Activated CD4-positive, CD25-positive, alpha-beta regulatory T cell treated with anti-CD3 and anti-CD28 coated beads, Interleukin-2, amount 50 U/mL, for 16 hours (primary cell): ENCODE results near the gene FXR1.
"Not testable (repeated sequence)": the region's sequence is repeated elsewhere in the genome, so short reads cannot be mapped to it uniquely, and the experiment has no call there.

Source experiments
- DNase-seq: peaks from one replicate; pipeline ENCODE4 v3.0.0-alpha.2; 2020; ENCODE audit warnings: low read depth, low spot score

The FXR1 gene

DNA sequence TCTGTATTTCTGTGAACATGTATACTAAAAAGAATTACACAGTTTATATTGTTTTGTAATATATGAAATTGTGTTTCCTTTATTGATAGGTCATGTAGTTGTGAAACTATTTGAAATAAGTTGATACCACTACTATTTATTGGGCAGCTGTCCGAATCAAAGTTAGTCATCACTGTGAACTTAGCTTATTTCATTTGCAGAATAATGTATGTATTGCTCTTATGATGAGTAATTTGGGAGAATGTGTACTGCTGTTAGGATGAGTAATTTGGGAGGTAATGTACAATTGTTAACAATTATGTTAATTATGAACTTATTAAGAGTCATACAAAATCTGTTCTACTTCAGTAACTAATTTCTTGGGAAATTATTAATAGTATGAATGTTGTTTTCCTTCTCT lies 22.2 kb downstream of the FXR1 start:
- DNase-seq: no peak

GRCh38 chr3:180940826-180941225 lies 28.4 kb downstream of the FXR1 start:
- no peak for DNase-seq

DNA sequence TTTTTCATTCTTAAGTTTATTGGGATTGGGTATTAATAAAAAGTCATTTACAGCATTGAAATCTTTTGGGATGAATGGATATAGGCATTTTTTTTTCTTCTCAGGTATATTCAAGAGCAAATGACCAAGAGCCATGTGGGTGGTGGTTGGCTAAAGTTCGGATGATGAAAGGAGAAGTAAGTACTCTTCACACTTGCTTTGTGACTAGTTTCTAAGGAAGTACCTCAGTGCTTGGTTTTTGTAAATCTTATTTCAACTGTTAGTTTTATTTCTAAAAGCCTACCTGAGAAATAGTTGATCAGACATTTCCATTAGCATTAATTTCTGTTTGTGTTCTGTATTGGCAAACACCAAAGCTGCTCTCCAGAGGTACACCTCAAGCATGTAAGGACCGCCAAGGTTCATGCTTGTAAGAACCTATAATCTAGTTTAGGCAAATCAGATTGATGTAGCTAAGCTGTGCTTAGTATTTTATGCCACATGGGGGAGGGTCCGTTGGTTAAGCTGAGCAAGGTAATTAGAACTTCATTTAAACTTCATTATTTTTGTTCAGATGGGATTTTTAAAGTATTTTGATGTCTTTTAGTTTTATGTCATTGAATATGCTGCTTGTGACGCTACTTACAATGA lies 35.4 kb downstream of the FXR1 start:
- no peak for DNase-seq

GRCh38 chr3:180959691-180960090 lies 47.2 kb downstream of the FXR1 start:
- no peak for DNase-seq

DNA sequence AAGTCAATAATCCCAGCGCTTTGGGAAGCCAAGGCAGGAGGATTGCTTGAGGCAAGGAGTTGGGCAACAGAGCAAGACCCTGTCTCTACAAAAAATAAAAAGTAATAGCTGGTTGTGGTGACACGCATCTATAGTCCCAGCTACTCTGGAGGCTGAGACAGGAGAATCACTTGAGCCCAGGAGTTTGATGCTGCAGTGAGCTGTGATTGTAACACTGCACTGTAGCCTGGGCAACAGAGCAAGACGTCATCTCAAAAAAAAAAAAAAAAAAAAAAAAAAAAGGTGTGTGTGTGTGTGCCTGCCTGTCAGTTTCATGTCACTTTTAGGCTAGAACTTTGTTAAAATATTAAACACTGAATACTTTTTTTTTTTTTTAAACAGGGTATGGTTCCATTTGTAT lies 48.6 kb downstream of the FXR1 start:
- no peak for DNase-seq

GRCh38 chr3:180961552-180961951 lies 49.1 kb downstream of the FXR1 start:
- no peak for DNase-seq

DNA sequence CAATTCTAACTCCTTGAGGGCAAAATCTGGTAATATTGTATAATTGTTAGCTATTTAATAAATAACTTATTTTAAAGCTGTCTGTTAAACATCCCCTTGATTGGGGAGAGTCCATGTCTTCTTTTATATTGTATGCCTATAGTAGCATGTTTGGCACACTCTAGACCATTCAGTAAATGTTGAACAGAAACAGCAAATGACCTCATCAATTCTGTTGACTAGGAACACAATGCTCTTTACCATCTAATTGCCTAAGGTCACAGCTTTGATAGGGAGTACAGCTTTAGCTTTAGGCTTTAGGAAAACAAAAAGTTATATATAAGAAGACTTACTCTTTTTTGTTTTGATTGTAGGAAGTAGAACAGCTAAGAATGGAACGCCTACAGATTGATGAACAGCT lies 50.1 kb downstream of the FXR1 start:
- DNase-seq: no peak

- DNase-seq: no peak
These were observed 58.5 kb downstream of the FXR1 start for GRCh38 chr3:180970931-180971330.

DNA sequence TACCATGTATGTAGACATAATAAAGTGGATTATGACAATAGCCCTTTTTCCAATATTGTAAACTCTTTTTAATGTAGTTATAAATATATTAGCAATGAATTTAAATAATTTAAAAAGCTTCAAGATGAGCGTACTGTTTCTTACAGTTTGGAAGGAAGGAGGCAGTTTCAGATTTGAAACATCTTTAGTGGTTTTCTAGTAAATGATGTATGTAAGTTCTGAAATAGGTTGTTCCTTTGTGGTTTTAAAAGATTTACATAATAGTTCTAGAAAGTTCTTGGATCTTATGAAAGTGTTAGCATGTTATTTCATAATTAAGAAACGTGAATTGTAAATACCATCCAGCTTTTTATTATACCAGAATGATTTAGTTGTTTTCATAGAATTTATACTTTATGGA lies 61.1 kb downstream of the FXR1 start:
- no peak for DNase-seq

GRCh38 chr3:180974286-180974685 lies 61.8 kb downstream of the FXR1 start:
- DNase-seq: no peak

DNA sequence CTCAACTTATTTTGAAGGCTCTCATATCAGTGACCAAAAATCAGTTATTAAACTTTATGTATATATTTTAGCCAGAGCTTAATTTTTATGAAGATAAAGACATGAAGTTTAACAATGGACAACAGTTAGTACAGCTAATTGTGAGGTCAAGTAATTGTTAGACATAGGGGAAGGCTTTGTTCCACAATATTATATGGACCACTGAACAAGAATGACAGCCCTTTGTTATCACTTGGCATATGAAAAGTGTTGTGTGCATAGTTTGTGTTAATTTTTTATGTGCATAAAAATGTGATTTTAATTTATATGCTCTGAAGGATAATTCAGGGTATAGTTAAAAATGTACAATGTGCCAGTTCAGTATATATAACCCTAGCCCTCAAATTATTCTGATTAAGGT lies 65.0 kb downstream of the FXR1 start:
- no peak for DNase-seq

DNA sequence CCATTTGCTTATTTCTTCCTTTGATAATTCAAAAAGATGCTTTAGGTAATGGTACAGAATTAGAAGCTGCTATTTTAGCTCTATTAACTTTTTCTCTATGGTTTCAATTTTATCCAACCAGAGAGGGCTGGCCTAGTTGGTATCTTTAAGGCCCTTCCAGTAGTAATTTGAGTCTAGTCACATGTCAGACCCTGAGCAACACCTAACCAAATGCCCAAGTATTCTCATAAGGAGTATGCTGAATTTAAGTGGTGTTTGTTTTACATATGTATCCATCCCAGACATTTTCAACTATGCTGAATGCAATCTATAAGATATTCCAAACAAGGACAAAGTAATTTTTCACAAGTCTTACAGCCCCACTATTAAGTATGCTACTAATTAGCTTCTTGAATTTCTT lies 67.5 kb downstream of the FXR1 start:
- DNase-seq: no peak

GRCh38 chr3:180980611-180981010 lies 68.1 kb downstream of the FXR1 start:
- no peak for DNase-seq

DNA sequence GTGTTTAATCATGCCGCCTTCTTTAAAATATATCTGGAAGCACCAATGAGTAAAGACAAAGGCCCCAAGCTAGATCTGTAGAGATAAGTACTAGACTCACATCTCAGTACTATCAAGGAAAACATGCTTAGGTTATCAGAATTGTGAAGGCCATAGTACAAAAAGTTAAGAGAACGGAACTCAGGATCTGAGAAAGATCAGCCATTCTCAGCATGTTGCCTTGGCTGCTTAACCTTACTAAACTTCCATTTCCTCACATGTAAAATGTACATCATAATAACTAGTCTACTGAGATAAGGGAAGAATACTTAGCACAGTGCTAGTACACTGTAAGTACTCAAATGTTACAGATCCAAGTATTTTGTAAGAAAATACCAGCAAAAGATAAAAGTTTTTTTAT lies 69.4 kb downstream of the FXR1 start:
- no peak for DNase-seq

- DNase-seq: no peak
These were observed 70.7 kb downstream of the FXR1 start for GRCh38 chr3:180983136-180983535.

GRCh38 chr3:180986366-180986765 lies 73.9 kb downstream of the FXR1 start:
- not testable (repeated sequence) for DNase-seq

GRCh38 chr3:180987344-180987743 lies 74.9 kb downstream of the FXR1 start:
- no peak for DNase-seq

- DNase-seq: peak; percentile 85
These were observed 77.1 kb downstream of the FXR1 start, which contains the start of gene DNAJC19 for GRCh38 chr3:180989291-180990163. Gene DNAJC19 (minus strand): TSS chr3:180989736. CDS start chr3:180989602, 134 bp downstream.

- no peak for DNase-seq
These were observed 78.0 kb downstream of the FXR1 start for GRCh38 chr3:180990505-180990904.

- no peak for DNase-seq
These were observed 84.0 kb downstream of the FXR1 start for GRCh38 chr3:180996415-180996932.

DNA sequence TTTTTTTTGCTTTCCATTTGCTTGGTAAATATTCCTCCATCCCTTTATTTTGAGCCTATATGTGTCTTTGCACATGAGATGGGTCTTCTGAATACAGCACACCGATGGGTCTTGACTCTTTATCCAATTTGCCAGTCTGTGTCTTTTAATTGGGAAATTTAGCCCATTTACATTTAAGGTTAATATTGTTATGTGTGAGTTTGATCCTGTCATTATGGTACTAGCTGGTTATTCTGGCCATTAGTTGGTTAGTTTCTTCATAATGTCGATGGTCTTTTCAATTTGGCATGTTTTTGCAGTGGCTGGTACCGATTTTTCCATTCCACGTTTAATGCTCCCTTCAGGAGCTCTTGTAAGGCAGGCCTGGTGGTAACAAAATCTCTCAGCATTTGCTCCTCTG lies 89.9 kb downstream of the FXR1 start:
- DNase-seq: not testable (repeated sequence)

DNA sequence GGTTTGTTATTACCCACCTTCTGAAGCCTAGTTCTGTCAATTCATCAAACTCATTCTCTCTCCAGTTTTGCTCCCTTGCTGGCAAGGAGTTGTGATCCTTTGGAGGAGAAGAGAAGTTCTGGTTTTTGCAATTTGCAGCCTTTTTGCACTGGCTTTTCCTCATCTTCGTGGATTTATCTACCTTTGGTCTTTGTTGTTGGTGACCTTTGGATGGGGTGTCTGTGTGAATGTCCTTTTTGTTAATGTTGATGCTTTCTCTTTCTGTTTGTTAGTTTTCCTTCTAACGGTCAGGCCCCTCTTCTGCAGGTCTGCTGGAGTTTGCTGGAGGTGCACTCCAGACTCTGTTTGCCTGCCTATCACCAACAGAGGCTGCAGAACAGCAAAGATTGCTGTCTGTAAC lies 91.0 kb downstream of the FXR1 start:
- not testable (repeated sequence) for DNase-seq

DNA sequence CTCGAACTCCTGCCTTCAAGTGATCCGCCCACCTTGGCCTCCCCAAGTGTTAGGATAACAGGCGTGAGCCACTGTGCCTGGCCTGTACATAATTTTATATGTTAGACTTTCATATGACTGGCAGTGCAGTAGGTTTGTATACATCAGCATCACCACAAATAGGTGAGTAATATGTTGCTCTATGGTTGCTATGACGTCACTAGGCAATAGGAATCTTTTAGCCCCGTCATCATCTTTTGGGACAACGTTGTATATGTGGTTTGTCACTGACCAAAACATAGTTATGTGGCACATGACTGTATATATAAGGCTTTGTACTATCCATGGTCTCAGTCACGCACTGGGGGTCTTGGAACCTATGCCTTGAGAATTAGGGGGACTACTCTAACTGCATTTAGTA lies 94.1 kb downstream of the FXR1 start:
- no peak for DNase-seq
